Measurements from ENCODE around the gene GSTO2. TPM values are rescaled to one million over a fixed set of nuclear protein-coding genes. Genes with fewer than 3 reads are reported as not detected.

GSTO2 gene
- total RNA-seq, 1 donor from 2014 or later, result 0.80 TPM

Small RNAs within 50 kb of the gene (microRNA-seq; reads per million reads assigned to microRNA genes)
- not detected for gene MIR4482

Other genes starting within 250 kb of the GSTO2 start
- not detected for gene COL17A1, start 183.3 kb upstream of the GSTO2 start, total RNA-seq
- 6.0 TPM for gene SFR1, start 147.0 kb upstream of the GSTO2 start, total RNA-seq
- not detected for gene CFAP43, start 36.8 kb upstream of the GSTO2 start, total RNA-seq
- 189 TPM for gene GSTO1, start 14.3 kb upstream of the GSTO2 start, total RNA-seq
- gene ITPRIP, start 69.3 kb downstream of the GSTO2 start, total RNA-seq, result 35.4 TPM
- 3.5 TPM for gene CFAP58, start 84.6 kb downstream of the GSTO2 start, total RNA-seq

All from left ventricle myocardium inferior (tissue), 1 donor.